ENCODE results near the gene RRAD. TPM values are rescaled to one million over a fixed set of nuclear protein-coding genes. Genes with fewer than 3 reads are reported as not detected.

RRAD gene
- total RNA-seq, 4 donors from 2014 or later = 3.8 to 21.0 (median 11.9) TPM

DNA sequence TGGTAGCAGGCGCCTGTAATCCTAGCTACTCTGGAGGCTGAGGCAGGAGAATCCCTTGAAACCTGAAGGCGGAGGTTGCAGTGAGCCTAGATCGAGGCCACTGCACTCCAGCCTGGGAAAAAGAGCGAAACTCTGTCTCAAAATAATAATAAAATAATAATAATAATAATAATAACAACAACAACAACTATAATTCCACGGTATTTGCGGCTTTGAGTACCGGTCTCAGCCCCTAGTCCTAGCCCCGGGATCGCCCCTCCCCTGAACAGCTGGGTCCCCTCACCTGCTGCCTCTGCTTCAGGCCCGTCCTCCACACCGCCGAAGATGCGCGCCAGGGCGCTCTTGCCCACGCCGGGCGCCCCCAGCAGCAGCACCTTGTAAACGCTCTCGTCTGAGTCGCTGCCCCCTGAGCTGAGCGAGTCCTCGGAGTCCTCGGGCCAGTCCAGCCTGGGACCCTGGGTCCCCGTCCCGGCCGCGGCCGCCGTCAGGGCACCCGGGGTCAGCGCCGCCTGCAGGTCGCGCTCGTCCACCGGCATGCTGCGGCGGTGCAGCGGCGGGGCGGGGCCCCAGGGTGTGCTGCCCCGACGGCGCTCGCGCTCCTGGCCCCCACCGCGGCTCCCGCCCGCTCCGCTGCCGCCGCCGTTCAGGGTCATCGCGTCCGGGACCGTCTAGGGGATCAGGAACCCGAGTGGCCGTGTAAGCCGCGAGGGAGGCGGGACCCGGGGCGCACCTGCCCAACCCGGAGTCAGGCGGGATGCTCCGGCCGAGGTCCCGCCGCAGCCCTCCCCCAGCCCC, 611 bp downstream of the RRAD start:
- ATAC-seq (ENCODE audit: low FRiP score) (peak; percentile 17), DNase-seq (ENCODE audit: low spot score) (no peak)
- TF ChIP-seq, protein P1, sequence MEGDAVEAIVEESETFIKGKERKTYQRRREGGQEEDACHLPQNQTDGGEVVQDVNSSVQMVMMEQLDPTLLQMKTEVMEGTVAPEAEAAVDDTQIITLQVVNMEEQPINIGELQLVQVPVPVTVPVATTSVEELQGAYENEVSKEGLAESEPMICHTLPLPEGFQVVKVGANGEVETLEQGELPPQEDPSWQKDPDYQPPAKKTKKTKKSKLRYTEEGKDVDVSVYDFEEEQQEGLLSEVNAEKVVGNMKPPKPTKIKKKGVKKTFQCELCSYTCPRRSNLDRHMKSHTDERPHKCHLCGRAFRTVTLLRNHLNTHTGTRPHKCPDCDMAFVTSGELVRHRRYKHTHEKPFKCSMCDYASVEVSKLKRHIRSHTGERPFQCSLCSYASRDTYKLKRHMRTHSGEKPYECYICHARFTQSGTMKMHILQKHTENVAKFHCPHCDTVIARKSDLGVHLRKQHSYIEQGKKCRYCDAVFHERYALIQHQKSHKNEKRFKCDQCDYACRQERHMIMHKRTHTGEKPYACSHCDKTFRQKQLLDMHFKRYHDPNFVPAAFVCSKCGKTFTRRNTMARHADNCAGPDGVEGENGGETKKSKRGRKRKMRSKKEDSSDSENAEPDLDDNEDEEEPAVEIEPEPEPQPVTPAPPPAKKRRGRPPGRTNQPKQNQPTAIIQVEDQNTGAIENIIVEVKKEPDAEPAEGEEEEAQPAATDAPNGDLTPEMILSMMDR (IDR thresholded peaks at IDR 0.05) = no peak

DNA sequence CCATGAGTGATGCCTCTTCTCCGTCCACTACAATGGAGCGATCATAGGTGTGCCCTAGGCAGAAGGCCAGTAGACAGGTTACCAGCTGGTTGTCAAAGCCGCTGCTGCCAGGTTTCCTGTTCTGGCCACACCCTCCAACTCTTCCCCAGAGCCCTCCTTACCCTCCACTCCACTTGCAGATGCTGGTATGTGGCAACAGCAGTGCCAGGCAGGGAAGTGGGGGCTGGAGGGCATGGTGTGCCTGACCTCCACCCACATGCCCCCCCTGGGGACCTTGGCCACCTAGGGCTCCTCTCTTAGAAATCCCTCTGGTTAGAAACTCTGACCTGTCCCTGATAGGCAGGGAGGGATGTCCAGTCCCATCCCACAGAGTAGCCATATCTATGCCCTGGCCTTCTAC, 1.5 kb downstream of the RRAD start:
- TF ChIP-seq, protein P1 (IDR thresholded peaks at IDR 0.05) = no peak
- DNase-seq (ENCODE audit: low spot score) (no peak), ATAC-seq (ENCODE audit: low FRiP score) (no peak)

DNA sequence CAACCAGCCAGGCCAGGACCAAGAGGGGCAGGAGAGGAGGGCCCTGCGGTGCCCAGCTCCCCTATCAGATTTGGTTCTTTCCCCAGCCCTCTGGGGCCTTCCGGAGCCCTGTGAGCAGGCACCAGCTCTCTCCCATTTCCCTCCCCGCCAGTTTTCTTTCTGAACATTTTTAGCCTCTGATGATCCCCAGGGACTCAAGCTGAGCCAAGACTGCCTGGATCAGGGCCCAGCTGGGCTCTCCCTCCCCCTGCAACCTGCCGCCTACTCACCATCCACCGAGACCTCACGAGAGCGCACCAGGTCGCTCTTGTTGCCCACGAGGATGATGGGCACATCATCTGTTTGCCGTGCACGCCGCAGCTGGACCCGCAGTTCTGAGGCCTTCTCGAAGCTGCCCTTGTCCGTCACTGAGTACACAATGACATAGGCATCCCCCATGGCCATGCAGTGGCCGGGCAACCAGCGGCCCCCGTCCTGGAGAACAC, 2.0 kb downstream of the RRAD start:
- TF ChIP-seq, protein P1 (IDR thresholded peaks at IDR 0.05) = no peak
- DNase-seq (ENCODE audit: low spot score) = no peak

DNA sequence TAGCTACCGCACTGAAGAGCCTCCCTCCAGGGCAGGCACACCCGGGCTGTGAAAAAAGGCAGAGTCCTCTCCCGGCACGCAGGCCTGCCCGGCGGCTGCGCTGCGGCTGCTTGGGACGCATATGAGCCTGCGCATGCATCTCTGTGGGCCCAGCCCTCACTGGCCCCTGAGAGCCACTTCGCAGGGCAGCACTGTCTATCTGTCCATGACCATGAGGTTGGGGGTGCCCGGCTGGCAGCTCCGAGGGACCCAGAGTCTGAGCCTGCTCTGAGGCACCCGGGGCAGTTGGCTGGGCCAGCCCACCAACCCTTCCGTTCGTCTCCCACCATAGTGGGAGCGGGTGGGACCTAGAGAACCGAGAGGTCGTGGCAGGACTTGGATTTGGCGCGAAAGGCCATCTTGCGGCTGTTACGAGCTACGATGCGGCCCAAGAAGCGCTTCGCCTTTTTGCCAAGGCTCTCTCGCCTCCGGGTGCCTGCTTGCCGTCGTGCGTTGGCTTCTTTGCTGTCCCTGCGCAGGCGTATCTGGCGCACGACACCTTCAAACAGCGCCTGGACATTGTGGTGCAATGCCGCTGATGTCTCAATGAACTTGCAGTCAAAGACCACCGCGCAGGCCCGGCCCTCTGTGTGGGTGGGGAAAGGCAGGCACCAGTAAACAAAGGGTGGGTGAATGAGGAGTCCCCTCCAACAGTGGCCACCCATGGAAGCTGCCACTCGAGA, 3.4 kb downstream of the RRAD start:
- TF ChIP-seq, protein P1 (IDR thresholded peaks at IDR 0.05) = no peak
- ATAC-seq (ENCODE audit: low FRiP score) (no peak), DNase-seq (ENCODE audit: low spot score) (no peak)

More for the DNA sequence above, 2.0 kb downstream of the RRAD start:
- ATAC-seq (ENCODE audit: low FRiP score) = peak; percentile 60

DNA sequence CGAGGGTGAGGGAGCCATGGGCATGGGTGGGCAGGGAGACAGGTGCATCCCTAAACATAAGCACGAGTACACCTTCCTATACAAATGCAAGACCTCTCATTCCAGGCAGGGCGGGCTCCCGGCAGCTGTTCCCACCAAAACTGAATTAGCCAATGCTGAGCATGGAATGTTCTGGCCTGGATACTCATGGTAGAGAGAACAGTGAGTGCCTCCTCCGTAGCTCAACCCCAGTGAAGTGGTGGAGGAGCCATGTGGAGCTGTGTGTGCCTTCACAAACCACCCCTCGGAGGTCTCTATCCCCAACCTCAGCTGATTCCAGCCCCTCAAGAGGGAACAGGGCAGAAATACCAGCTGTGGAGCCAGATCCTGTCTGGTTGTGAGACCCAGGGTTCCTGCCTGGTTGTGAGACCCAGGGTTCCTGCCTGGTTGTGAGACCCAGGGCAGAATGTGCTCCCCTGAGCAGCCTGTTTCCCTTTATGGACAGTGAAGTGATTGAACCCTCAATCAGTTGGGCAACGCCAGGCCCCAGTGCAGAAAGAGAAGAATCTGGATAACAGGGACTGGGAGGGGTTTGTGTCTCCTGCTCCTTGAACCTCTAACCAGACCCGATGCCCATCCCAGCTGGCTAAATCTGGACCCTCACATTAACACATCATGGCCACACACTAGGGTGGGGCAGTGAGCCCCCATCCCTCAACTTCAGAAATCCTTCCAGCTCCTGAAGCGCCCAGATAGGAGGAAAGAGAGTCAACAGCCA, 4.2 kb downstream of the RRAD start:
- TF ChIP-seq, protein P1 (IDR thresholded peaks at IDR 0.05) = no peak
- no peak for ATAC-seq (ENCODE audit: low FRiP score)
- no peak for DNase-seq (ENCODE audit: low spot score)

DNA sequence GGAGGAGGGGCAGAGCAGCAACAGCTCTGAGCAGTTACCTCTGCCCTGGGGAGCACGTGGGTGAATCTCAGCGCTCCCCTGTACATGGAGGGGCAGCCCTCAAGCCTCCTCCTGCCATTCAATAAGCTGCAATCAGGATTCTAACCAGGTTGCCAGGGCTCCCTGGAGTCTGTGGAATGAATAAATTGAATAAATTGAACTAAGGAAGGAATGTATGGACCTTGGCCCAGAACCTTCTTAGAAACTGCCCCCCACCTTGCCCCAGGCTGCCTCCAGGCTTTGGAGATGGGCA, 5.1 kb downstream of the RRAD start:
- ATAC-seq (ENCODE audit: low FRiP score) = no peak
- TF ChIP-seq, protein P1 (IDR thresholded peaks at IDR 0.05) = no peak
- no peak for DNase-seq (ENCODE audit: low spot score)

Measured in omental fat pad (tissue), 4 donors.